SK-N-SH (cell line): ENCODE results near the gene CNTNAP5. TPM values are rescaled to one million over a fixed set of nuclear protein-coding genes. Genes with fewer than 3 reads are reported as not detected.

Source experiments
- CTCF ChIA-PET: fragments of 300-600, 350-600 bp; formaldehyde crosslinking; extraction: SDS; loops from one replicate; lab custom pipeline; 2021; lab: Yijun Ruan, JAX
- POLR2A ChIA-PET: fragments of 350-600 bp; sonication (Branson Sonifier 250); formaldehyde crosslinking; extraction: SDS; loops from one replicate; lab custom pipeline; 2020; ENCODE audit warnings: antibody characterized with exemption, inconsistent platforms; lab: Yijun Ruan, JAX
- DNase-seq: peaks from one replicate; pipeline ENCODE4 v3.0.0; 2012
- H2AFZ ChIP-seq: fragments of 200-600 bp; sonication (generic); 2 replicates; pipeline ENCODE4 v1.8.1; 2016; ENCODE audit warnings: antibody characterized with exemption, mild to moderate bottlenecking, low read depth
- H3F3A ChIP-seq: fragments of 200-600 bp; sonication (generic); replicated peaks from 2 replicates; pipeline ENCODE3; 2016; ENCODE audit warnings: antibody characterized with exemption, mild to moderate bottlenecking; ENCODE audit not compliant: insufficient read depth
- H3K27ac ChIP-seq, 2 experiments: fragments of 200-500 bp in 1 of 2; fragments of 200-600 bp in 1 of 2; sonication (Bioruptor generic) in 1 of 2; sonication (generic), shearing (Covaris generic) in 1 of 2; 2 replicates each; pipeline versions ENCODE4 v1.5.1 to v1.6.1; 2014 to 2016; ENCODE audit warnings: low read depth in 2 of 2, inconsistent platforms in 1 of 2, low read length in 1 of 2, mild to moderate bottlenecking in 1 of 2, mixed read lengths in 1 of 2
- H3K27me3 ChIP-seq: fragments of 200-600 bp; sonication (generic), shearing (Covaris generic); 2 replicates; pipeline ENCODE4 v1.6.1; 2016; ENCODE audit warnings: mixed run types; ENCODE audit not compliant: insufficient read depth
- H3K36me3 ChIP-seq, 2 experiments: fragments of 200-500 bp in 1 of 2; fragments of 200-600 bp in 1 of 2; sonication (Bioruptor generic) in 1 of 2; sonication (generic) in 1 of 2; replicated peaks in 1 of 2; 2 replicates each; pipeline versions ENCODE3 to v1.5.1; 2014 to 2016; ENCODE audit warnings: low read length in 1 of 2, mild to moderate bottlenecking in 1 of 2; ENCODE audit not compliant: insufficient read depth in 2 of 2, control insufficient read depth in 1 of 2
- H3K4me1 ChIP-seq, 2 experiments: fragments of 200-500 bp in 1 of 2; fragments of 200-600 bp in 1 of 2; sonication (Bioruptor generic) in 1 of 2; sonication (generic), shearing (Covaris generic) in 1 of 2; 2 replicates each; pipeline versions ENCODE4 v1.5.1 to v1.6.1; 2014 to 2016; ENCODE audit warnings: low read depth in 1 of 2, low read length in 1 of 2, mixed run types in 1 of 2; ENCODE audit not compliant: insufficient read depth in 2 of 2, control insufficient read depth in 1 of 2
- H3K4me2 ChIP-seq: fragments of 200-600 bp; sonication (generic), shearing (Covaris generic); 2 replicates; pipeline ENCODE4 v1.6.1; 2017; ENCODE audit warnings: mixed run types
- H3K4me3 ChIP-seq, 2 experiments: fragments of 200-500 bp in 1 of 2; fragments of 200-600 bp in 1 of 2; sonication (Bioruptor generic) in 1 of 2; sonication (generic), shearing (Covaris generic) in 1 of 2; 2 replicates each; pipeline versions ENCODE4 v1.5.1 to v1.8.1; 2014 to 2016; ENCODE audit warnings: low read depth in 2 of 2, inconsistent platforms in 1 of 2, low read length in 1 of 2, mild to moderate bottlenecking in 1 of 2, mixed read lengths in 1 of 2, moderate library complexity in 1 of 2
- H3K79me2 ChIP-seq: fragments of 200-600 bp; sonication (generic); 2 replicates; pipeline ENCODE4 v1.8.1; 2017; ENCODE audit warnings: mild to moderate bottlenecking; ENCODE audit not compliant: insufficient read depth
- H3K9ac ChIP-seq: fragments of 200-600 bp; sonication (generic); 2 replicates; pipeline ENCODE4 v1.6.1; 2017; ENCODE audit warnings: mixed run types
- H3K9me2 ChIP-seq: fragments of 200-600 bp; sonication (generic); 2 replicates; pipeline ENCODE4 v1.6.1; 2017; ENCODE audit warnings: mixed run types
- H3K9me3 ChIP-seq: fragments of 200-600 bp; sonication (generic); 2 replicates; pipeline ENCODE4 v1.6.1; 2017; ENCODE audit warnings: mixed run types, mild to moderate bottlenecking, moderate library complexity
- H4K20me1 ChIP-seq: fragments of 200-600 bp; sonication (generic); 2 replicates; pipeline ENCODE4 v1.6.1; 2017; ENCODE audit warnings: mild to moderate bottlenecking, mixed run types; ENCODE audit not compliant: insufficient read depth
- CHD2 ChIP-seq: fragments of 150-350 bp; IDR thresholded peaks from 2 replicates; pipeline ENCODE4 v1.6.1; 2018; ENCODE audit warnings: low read length; ENCODE audit not compliant: partially characterized antibody
- ELF1 ChIP-seq: IDR thresholded peaks from 2 replicates; pipeline ENCODE4 v1.4.0; 2012
- EP300 ChIP-seq, 2 experiments: IDR thresholded peaks; 2 replicates each; pipeline versions ENCODE4 v1.4.0 to v1.6.1; 2012; ENCODE audit warnings: borderline replicate concordance in 1 of 2, low read depth in 1 of 2, low read length in 1 of 2
- EZH2phosphoT487 ChIP-seq: fragments of 200-600 bp; sonication (generic); IDR thresholded peaks from 2 replicates; pipeline ENCODE4 v1.6.1; 2017; ENCODE audit warnings: low read depth, mixed run types, mild to moderate bottlenecking, antibody characterized with exemption, moderate library complexity, borderline replicate concordance
- FOXJ3 ChIP-seq: sonication (generic); formaldehyde crosslinking; IDR thresholded peaks from 2 replicates; pipeline ENCODE4 v1.5.1; 2020; ENCODE audit warnings: mild to moderate bottlenecking, missing genetic modification reagents
- GATA2 ChIP-seq: sonication (generic); formaldehyde crosslinking; IDR thresholded peaks from 2 replicates; pipeline ENCODE4 v1.5.0; 2020; ENCODE audit warnings: mild to moderate bottlenecking, missing genetic modification reagents
- IRF3 ChIP-seq: fragments of 150-350 bp; IDR thresholded peaks from 2 replicates; pipeline ENCODE4 v1.6.1; 2016; ENCODE audit warnings: mild to moderate bottlenecking, low read depth, low read length
- JUND ChIP-seq: IDR thresholded peaks from 2 replicates; pipeline ENCODE4 v1.4.0; 2012
- MAX ChIP-seq: IDR thresholded peaks from 2 replicates; pipeline ENCODE4 v1.4.0; 2012; ENCODE audit warnings: low read depth
- MEF2A ChIP-seq: IDR thresholded peaks from 2 replicates; pipeline ENCODE4 v1.4.0; 2012; ENCODE audit warnings: low read depth, borderline replicate concordance
- NFIC ChIP-seq: IDR thresholded peaks from 2 replicates; pipeline ENCODE4 v1.4.0; 2012; ENCODE audit warnings: borderline replicate concordance
- NRF1 ChIP-seq: IDR thresholded peaks from 2 replicates; pipeline ENCODE4 v1.6.1; 2012; ENCODE audit warnings: low read depth, mild to moderate bottlenecking, low read length
- POLR2AphosphoS5 ChIP-seq: IDR thresholded peaks from 2 replicates; pipeline ENCODE4 v1.6.1; 2012; ENCODE audit warnings: low read depth, low read length
- RAD21 ChIP-seq: IDR thresholded peaks from 2 replicates; pipeline ENCODE4 v1.6.1; 2012; ENCODE audit warnings: mild to moderate bottlenecking, low read length
- RCOR1 ChIP-seq: fragments of 150-350 bp; IDR thresholded peaks from 2 replicates; pipeline ENCODE4 v1.6.1; 2017; ENCODE audit warnings: antibody characterized with exemption, low read length
- REST ChIP-seq: IDR thresholded peaks from 2 replicates; pipeline ENCODE4 v1.6.1; 2012; ENCODE audit warnings: mild to moderate bottlenecking, low read depth, low read length, moderate library complexity
- RFX5 ChIP-seq: IDR thresholded peaks from 2 replicates; pipeline ENCODE4 v1.6.1; 2012; ENCODE audit warnings: mild to moderate bottlenecking, improper control_type of control experiment, low read length
- RXRA ChIP-seq: IDR thresholded peaks from 2 replicates; pipeline ENCODE4 v1.4.0; 2012; ENCODE audit warnings: low read depth, mild to moderate bottlenecking, borderline replicate concordance
- SMC3 ChIP-seq: IDR thresholded peaks from 2 replicates; pipeline ENCODE4 v1.6.1; 2012; ENCODE audit warnings: low read depth, low read length, improper control_type of control experiment
- TAF1 ChIP-seq: IDR thresholded peaks from 2 replicates; pipeline ENCODE4 v1.6.1; 2012; ENCODE audit warnings: low read depth, mild to moderate bottlenecking, low read length, moderate library complexity, borderline replicate concordance
- TCF12 ChIP-seq: IDR thresholded peaks from 2 replicates; pipeline ENCODE4 v1.4.0; 2012
- TEAD4 ChIP-seq: IDR thresholded peaks from 2 replicates; pipeline ENCODE4 v1.4.0; 2012; ENCODE audit warnings: mild to moderate bottlenecking, borderline replicate concordance; ENCODE audit not compliant: insufficient read depth
- USF2 ChIP-seq: fragments of 150-350 bp; IDR thresholded peaks from 2 replicates; pipeline ENCODE4 v1.6.1; 2017; ENCODE audit warnings: antibody characterized with exemption, low read length, low read depth, borderline replicate concordance
- YY1 ChIP-seq: IDR thresholded peaks from 2 replicates; pipeline ENCODE4 v1.4.0; 2012; ENCODE audit warnings: low read depth, mild to moderate bottlenecking
- WGBS: methylation state at CpG from one replicate; pipeline ENCODE4 v1.1.6; 2017; ENCODE audit warnings: low lambda C conversion rate; 5-methylcytosine and 5-hydroxymethylcytosine counted together
- polyA plus RNA-seq, 3 experiments: library from polyadenylated mRNA; depleted of rRNA; stranded (reverse); fragments of >200 nt; gene quantifications; 2 replicates each; pipeline ENCODE4 v1.2.3, GENCODE V29; 2012

Gene CNTNAP5
- polyA plus RNA-seq, 1 of the 3 experiments (the other 2 are of a cell fraction) = 0.08 TPM

GRCh38 chr2:124668161-124668560 is 643.1 kb downstream of the CNTNAP5 start:
- no peak for DNase-seq
- Histone ChIP-seq H3K79me2 (no peaks in the 10 kb centered on the region), H2AFZ (no peak overlapping the region), H3F3A (no peaks in the 10 kb centered on the region), H3K4me1 (no peaks in the 10 kb centered on the region), H3K9me2 (no peaks in the 10 kb centered on the region), H4K20me1 (no peaks in the 10 kb centered on the region), H3K36me3 (no peaks in the 10 kb centered on the region), H3K27me3 (no peaks in the 10 kb centered on the region), H3K4me3 (no peak overlapping the region), H3K27ac (no peak overlapping the region), H3K9me3 (no peaks in the 10 kb centered on the region), H3K4me2 (no peak overlapping the region), H3K9ac (no peak overlapping the region)
- 7% methylated on average over 2 of the region's 2 CpGs for WGBS
- TF ChIP-seq RAD21 (no peak), IRF3 (no peak), EZH2phosphoT487 (no peak), TCF12 (no peak), NRF1 (no peak), GATA2 (CRISPR knock-in tag) (no peak), TAF1 (no peak), USF2 (no peak), CHD2 (no peak), YY1 (no peak), NFIC (no peak), JUND (no peak)
- CTCF ChIA-PET = interaction anchor here (0.7 to 0.9 kb wide), 2 partner anchors 9 to 491 kb away, joined by 3 read pairs; no protein-coding TSS in a partner anchor
- POLR2A ChIA-PET = no interaction called here

GRCh38 chr2:124670187-124670586 is 645.1 kb downstream of the CNTNAP5 start:
- H4K20me1 ChIP-seq = no peaks in the 10 kb centered on the region
- H3K36me3 ChIP-seq = no peaks in the 10 kb centered on the region
- H3K79me2 ChIP-seq = no peaks in the 10 kb centered on the region
- CTCF ChIA-PET = interaction anchor here (0.6 kb wide), 1 partner anchor 189 kb away, joined by 3 read pairs; no protein-coding TSS in a partner anchor
- no peak for DNase-seq
- H3K9ac ChIP-seq = no peak overlapping the region
- no peaks in the 10 kb centered on the region for H3F3A ChIP-seq
- H3K4me3 ChIP-seq = no peak overlapping the region
- H3K27ac ChIP-seq = no peak overlapping the region
- no peaks in the 10 kb centered on the region for H3K4me1 ChIP-seq
- no peak overlapping the region for H2AFZ ChIP-seq
- H3K9me2 ChIP-seq = no peaks in the 10 kb centered on the region
- H3K27me3 ChIP-seq = no peaks in the 10 kb centered on the region
- no peaks in the 10 kb centered on the region for H3K9me3 ChIP-seq
- POLR2A ChIA-PET = no interaction called here
- no peak overlapping the region for H3K4me2 ChIP-seq
- TF ChIP-seq USF2 = no peak
- TF ChIP-seq MAX = no peak
- no peak for TF ChIP-seq FOXJ3 (CRISPR knock-in tag)
- TF ChIP-seq ELF1 = no peak
- no peak for TF ChIP-seq JUND
- no peak for TF ChIP-seq TCF12
- TF ChIP-seq EP300 (IDR thresholded peaks at IDR 0.05; ENCODE audit: borderline replicate concordance in 1 of 2, low read depth in 1 of 2, low read length in 1 of 2) = no peak
- no peak for TF ChIP-seq EZH2phosphoT487
- TF ChIP-seq SMC3 = no peak
- TF ChIP-seq GATA2 (CRISPR knock-in tag) = no peak
- no peak for TF ChIP-seq TEAD4
- no peak for TF ChIP-seq TAF1
- no peak for TF ChIP-seq RFX5
- no peak for TF ChIP-seq POLR2AphosphoS5
- no peak for TF ChIP-seq RCOR1
- TF ChIP-seq RXRA = no peak
- no peak for TF ChIP-seq REST
- no peak for TF ChIP-seq MEF2A
